Ectodermal cell (in vitro differentiated cells): ENCODE measurements around the gene PSMB3.

Experiments used
- H3K27ac ChIP-seq: 2 replicates; pipeline ENCODE4 v1.7.0; 2013; ENCODE audit warnings: mild to moderate bottlenecking, low read depth, low read length; ENCODE audit not compliant: insufficient read depth, poor library complexity, severe bottlenecking
- H3K27me3 ChIP-seq: 2 replicates; pipeline ENCODE4 v1.7.0; 2013; ENCODE audit warnings: mild to moderate bottlenecking, low read length; ENCODE audit not compliant: insufficient read depth, control insufficient read depth, poor library complexity, severe bottlenecking
- H3K36me3 ChIP-seq: one replicate; pipeline ENCODE4 v1.7.0; 2013; ENCODE audit warnings: low read length; ENCODE audit not compliant: control insufficient read depth, insufficient read depth
- H3K4me1 ChIP-seq: one replicate; pipeline ENCODE4 v1.7.0; 2013; ENCODE audit warnings: low read length; ENCODE audit not compliant: control insufficient read depth, insufficient read depth
- H3K4me3 ChIP-seq: 2 replicates; pipeline ENCODE4 v1.7.0; 2013; ENCODE audit warnings: low read depth, low read length, control low read depth; ENCODE audit not compliant: insufficient read depth
- H3K9me3 ChIP-seq: 2 replicates; pipeline ENCODE4 v1.7.0; 2013; ENCODE audit warnings: mild to moderate bottlenecking, low read length, moderate library complexity; ENCODE audit not compliant: control insufficient read depth
- WGBS, 2 experiments: methylation state at CpG; one replicate each; pipeline ENCODE4 v1.1.7; 2013; ENCODE audit warnings: missing lambda C conversion rate in 2 of 2; 5-methylcytosine and 5-hydroxymethylcytosine counted together

The PSMB3 gene

DNA sequence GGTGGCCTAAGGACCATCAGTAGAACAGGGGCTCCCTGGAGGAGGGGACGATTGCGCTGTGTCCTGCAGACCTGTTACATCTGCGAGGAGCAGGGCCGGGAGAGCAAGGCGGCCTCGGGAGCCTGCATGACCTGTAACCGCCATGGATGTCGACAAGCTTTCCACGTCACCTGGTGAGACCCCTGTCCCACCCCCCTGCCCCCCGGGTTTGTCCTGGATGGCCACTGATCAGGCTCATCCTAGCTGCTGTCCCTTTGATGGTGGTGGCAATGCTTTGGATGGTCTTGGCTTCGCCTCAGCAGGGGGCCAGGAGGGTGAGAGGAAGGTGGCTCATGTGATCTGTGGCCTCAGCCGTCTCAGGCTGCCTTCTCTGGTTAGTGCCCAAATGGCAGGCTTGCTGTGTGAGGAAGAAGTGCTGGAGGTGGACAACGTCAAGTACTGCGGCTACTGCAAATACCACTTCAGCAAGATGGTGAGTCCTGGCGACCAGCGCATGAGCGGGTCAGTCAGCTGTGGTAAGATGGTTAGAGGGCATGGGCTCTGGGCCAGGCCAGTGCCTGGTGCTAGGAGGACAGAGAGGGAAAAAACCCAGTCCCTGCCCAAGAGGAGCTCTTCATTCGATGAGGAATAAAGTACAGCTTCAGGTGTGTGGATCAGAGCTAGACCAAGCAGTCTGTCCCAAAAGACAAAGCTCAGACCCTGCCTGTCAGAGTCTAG is 43.3 kb upstream of the PSMB3 start:
- H3K4me1 ChIP-seq: peaks cover 17% of the 10 kb centered on the region
- no peaks in the 10 kb centered on the region for H3K9me3 ChIP-seq
- H3K4me3 ChIP-seq: no peak overlapping the region
- 93 to 94% methylated on average over 18 of the region's 18 CpGs for WGBS, 2 experiments
- H3K27ac ChIP-seq: no peak overlapping the region
- peaks cover 20% of the 10 kb centered on the region for H3K27me3 ChIP-seq
- H3K36me3 ChIP-seq: peaks cover 3% of the 10 kb centered on the region

DNA sequence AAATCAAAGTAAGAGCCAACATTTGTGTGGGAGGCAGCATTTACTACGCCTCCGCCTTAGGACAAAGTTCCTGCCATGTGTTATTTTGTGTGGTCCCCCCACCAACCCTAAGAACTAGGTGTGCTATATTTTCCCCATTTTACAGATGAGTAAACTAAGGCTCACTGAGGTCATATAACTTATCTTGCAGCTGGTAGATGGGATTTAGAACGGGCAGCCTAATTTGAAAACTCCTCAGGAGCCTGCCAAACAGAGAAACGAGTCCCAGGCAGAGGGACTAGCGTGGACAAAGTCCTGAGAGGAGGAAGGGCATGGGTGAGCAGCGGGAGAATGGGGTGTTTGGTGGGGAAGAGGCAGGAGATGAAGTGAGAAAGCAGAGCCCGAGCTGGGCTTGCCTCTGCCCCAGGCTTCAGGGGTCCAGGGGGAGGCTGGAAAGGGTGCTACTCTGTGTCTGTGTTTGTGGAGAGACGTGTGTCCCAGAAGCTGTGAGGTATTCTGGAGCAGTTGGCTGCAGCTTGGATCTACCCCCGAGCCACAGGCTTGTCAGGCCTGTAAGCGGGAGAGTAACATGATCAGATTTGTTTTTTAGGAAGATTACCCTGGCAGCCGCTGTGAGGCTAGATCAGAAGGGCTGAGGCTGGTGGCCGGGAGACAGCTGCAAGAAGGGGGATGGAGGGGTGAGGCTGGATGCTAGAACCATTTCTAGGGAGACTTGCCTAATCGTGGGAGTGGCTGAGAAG is 42.5 kb upstream of the PSMB3 start:
- H3K4me3 ChIP-seq: no peak overlapping the region
- H3K9me3 ChIP-seq: no peaks in the 10 kb centered on the region
- H3K27ac ChIP-seq: no peak overlapping the region
- peaks cover 17% of the 10 kb centered on the region for H3K4me1 ChIP-seq
- 79 to 84% methylated on average over 13 of the region's 13 CpGs for WGBS, 2 experiments
- H3K27me3 ChIP-seq: peaks cover 14% of the 10 kb centered on the region
- peaks cover 3% of the 10 kb centered on the region for H3K36me3 ChIP-seq

DNA sequence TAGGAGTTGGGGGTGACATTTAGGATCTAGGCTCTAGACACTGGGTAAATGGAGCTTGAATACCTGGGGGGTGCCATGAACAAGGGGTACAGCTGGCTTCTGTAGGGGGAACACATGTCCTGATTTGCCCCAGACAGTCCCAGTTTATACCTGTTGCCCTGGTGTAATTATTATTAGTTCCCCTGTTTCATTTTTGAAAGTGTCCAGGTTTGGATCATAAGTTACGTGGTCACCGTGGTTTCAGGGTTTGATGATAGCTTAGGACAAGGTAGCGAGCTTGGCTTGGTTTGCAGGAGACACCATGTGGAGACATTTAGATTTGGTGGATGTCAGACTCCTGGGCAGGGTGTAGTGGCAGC is 42.0 kb upstream of the PSMB3 start:
- Histone ChIP-seq H3K36me3 (peaks cover 3% of the 10 kb centered on the region), H3K4me3 (no peak overlapping the region), H3K4me1 (peaks cover 17% of the 10 kb centered on the region), H3K9me3 (no peaks in the 10 kb centered on the region), H3K27me3 (peaks cover 14% of the 10 kb centered on the region), H3K27ac (no peak overlapping the region)
- WGBS, 2 experiments: 94 to 98% methylated on average over 3 of the region's 3 CpGs

DNA sequence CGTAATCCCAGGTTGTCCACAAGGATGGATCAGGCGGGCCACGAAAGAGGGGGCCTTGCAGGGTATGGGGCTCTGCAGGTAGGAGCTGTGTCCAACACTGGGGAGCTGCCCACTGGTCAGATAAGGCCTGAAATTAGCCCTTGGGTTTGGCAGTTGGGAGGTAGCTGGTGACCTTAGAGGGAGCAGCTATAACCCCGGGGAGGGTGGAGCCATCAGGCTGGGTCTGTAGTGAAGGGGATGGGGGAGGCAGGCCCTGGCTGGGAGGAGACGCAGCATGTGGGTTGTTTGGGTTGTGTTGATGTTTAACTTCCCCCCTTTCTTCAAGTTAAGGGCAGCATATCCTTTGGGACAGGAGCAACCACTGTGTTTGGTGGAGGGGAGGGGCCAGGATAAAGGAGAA is 41.6 kb upstream of the PSMB3 start:
- 89% methylated on average over 5 of the region's 5 CpGs for WGBS, 2 experiments
- no peak overlapping the region for H3K27ac ChIP-seq
- H3K4me1 ChIP-seq: peaks cover 16% of the 10 kb centered on the region
- no peak overlapping the region for H3K4me3 ChIP-seq
- peaks cover 3% of the 10 kb centered on the region for H3K36me3 ChIP-seq
- H3K9me3 ChIP-seq: no peaks in the 10 kb centered on the region
- H3K27me3 ChIP-seq: peaks cover 10% of the 10 kb centered on the region

DNA sequence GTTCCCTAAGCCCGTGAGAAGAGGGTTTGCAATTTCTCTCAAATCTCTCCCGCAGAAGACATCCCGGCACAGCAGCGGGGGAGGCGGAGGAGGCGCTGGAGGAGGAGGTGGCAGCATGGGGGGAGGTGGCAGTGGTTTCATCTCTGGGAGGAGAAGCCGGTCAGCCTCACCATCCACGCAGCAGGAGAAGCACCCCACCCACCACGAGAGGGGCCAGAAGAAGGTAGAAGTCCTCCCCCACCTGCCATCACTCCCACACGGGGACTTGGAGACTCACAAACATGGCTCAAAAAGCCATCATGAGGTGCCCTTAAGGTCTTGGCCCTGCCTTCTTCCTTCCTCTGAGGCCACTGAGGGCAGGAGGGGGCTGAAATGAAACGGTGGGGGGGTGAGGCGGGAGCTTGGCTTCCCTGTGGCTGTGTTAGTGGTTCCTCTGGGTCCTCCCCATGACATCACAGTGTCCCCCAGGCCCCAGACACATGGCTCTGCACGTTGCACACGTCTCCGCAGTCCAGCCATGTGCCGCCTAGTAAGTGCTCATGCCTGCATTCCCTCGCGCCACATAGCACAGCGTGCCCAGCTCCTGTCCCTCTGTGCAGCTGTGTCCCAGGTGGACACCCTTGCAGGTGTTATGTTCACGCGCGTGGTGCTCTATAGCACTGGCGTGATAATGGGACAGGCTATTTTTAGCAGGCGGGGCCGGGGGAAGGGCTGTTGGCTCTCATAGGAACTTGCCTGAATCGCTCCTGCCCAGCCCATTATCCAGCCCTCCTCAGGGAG is 40.6 kb upstream of the PSMB3 start:
- Histone ChIP-seq H3K27me3 (no peaks in the 10 kb centered on the region), H3K4me3 (no peak overlapping the region), H3K4me1 (peaks cover 6% of the 10 kb centered on the region), H3K36me3 (peaks cover 3% of the 10 kb centered on the region), H3K27ac (no peak overlapping the region), H3K9me3 (no peaks in the 10 kb centered on the region)
- 91% methylated on average over 26 of the region's 26 CpGs for WGBS, 2 experiments

DNA sequence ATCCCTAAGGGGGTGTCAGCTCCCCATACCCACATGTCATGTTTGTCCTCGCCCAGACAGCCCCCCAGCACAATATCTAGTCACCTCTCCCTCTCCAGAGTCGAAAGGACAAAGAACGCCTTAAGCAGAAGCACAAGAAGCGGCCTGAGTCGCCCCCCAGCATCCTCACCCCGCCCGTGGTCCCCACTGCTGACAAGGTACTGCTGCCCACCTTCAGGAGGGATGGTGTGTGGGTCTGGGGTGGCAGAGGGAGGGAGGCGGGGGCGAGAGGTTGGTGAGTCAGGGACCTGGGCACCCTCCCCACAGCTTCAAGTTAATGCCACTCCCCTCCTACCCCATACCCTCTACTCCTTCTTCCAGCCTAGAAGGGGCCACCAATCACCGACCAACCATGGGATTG is 39.9 kb upstream of the PSMB3 start:
- peaks cover 9% of the 10 kb centered on the region for H3K36me3 ChIP-seq
- H3K4me3 ChIP-seq: no peak overlapping the region
- peaks cover under 1% of the 10 kb centered on the region for H3K4me1 ChIP-seq
- 95 to 96% methylated on average over 9 to 10 of the region's 10 CpGs for WGBS, 2 experiments
- no peak overlapping the region for H3K27ac ChIP-seq
- H3K9me3 ChIP-seq: no peaks in the 10 kb centered on the region
- no peaks in the 10 kb centered on the region for H3K27me3 ChIP-seq

DNA sequence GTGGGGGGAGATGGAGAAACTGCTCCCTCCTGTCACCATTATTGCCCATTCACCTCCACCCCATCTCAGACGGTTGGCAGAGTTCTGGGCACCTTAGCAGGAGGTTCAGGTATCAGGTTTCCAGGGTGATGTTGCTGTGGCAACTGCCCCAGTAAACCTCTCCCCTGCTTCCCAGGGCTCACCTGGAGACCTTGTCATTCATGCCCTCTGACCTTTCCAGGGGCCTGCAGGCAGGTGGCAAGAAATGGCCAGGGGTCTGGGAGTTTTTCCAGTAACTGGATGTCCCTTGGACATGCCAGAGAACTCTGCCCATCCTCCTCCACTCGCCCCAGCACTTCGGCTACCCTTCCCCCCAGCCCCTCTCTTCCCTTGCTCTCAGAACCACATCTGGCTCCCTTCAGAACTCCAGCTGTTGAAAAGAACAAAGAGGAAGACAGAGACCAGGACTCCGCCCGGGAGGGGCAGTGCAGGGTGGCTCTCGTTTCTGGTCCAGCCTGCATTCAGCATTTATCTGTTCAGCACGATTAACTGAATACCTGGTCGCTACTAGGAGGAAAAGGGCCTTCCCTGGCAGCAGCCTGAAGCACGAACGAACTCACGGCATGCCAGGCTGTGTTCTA is 39.0 kb upstream of the PSMB3 start:
- H3K9me3 ChIP-seq: no peaks in the 10 kb centered on the region
- no peaks in the 10 kb centered on the region for H3K27me3 ChIP-seq
- no peak overlapping the region for H3K4me3 ChIP-seq
- H3K4me1 ChIP-seq: no peaks in the 10 kb centered on the region
- peaks cover 10% of the 10 kb centered on the region for H3K36me3 ChIP-seq
- 81% methylated on average over 11 of the region's 11 CpGs for WGBS, 2 experiments
- H3K27ac ChIP-seq: no peak overlapping the region

DNA sequence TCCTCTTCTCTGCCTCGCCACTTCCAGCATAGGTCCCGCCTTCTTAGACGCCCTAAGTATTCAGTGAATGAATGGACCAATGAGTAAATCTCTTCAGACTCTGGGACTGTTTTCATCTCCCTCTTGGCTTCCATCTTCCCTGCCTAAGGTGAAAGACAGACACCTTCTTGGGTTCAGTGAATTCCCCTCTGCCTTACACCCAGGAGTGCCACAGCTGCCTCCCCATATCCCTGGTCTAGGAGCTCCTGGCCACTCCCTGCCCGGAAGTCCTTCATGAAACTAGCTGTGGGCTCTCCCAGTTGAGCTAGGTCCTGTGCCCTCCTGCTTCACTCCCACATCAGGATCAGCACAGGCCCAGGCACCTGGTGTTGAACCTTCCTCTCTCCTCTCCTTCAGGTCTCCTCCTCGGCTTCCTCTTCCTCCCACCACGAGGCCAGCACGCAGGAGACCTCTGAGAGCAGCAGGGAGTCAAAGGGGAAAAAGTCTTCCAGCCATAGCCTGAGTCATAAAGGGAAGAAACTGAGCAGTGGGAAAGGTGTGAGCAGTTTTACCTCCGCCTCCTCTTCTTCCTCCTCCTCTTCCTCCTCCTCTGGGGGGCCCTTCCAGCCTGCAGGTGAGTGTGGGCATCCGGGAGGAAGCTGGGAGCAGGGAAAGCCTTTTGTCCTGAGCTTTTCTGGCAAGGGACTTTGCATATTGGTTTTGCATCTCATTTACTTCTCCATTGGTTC is 37.2 kb upstream of the PSMB3 start:
- H3K4me1 ChIP-seq: no peaks in the 10 kb centered on the region
- H3K27ac ChIP-seq: no peak overlapping the region
- no peaks in the 10 kb centered on the region for H3K9me3 ChIP-seq
- peaks cover 10% of the 10 kb centered on the region for H3K36me3 ChIP-seq
- peaks cover 6% of the 10 kb centered on the region for H3K27me3 ChIP-seq
- no peak overlapping the region for H3K4me3 ChIP-seq
- 54 to 64% methylated on average over 9 of the region's 9 CpGs for WGBS, 2 experiments

DNA sequence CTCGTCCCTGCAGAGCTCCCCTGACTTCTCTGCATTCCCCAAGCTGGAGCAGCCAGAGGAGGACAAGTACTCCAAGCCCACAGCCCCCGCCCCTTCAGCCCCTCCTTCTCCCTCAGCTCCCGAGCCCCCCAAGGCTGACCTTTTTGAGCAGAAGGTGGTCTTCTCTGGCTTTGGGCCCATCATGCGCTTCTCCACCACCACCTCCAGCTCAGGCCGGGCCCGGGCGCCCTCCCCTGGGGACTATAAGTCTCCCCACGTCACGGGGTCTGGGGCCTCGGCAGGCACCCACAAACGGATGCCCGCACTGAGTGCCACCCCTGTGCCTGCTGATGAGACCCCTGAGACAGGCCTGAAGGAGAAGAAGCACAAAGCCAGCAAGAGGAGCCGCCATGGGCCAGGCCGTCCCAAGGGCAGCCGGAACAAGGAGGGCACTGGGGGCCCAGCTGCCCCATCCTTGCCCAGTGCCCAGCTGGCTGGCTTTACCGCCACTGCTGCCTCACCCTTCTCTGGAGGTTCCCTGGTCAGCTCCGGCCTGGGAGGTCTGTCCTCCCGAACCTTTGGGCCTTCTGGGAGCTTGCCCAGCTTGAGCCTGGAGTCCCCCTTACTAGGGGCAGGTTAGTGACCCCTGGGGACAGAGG is 36.1 kb upstream of the PSMB3 start:
- H3K4me1 ChIP-seq: no peaks in the 10 kb centered on the region
- no peaks in the 10 kb centered on the region for H3K9me3 ChIP-seq
- WGBS, 2 experiments: 89 to 91% methylated on average over 18 of the region's 18 CpGs
- H3K27me3 ChIP-seq: peaks cover 16% of the 10 kb centered on the region
- peaks cover 10% of the 10 kb centered on the region for H3K36me3 ChIP-seq
- H3K27ac ChIP-seq: no peak overlapping the region
- H3K4me3 ChIP-seq: no peak overlapping the region
